Small intestine (tissue), 7 donors: ENCODE data around the gene PNLIPRP1. TPM values are rescaled to one million over a fixed set of nuclear protein-coding genes. Genes with fewer than 3 reads are reported as not detected.

ENCODE experiments used
- DNase-seq, 2 donors: peaks; one replicate each; pipeline versions ENCODE4 v3.0.0 to v3.0.0-alpha.2; 2013
- FAIRE-seq: peaks from 2 replicates; lab custom pipeline; 2012; peaks lifted over from hg19 to GRCh38; lab: Jason Lieb, UNC
- H3K27ac ChIP-seq, 3 donors: one replicate each; pipeline ENCODE4 v1.5.1; 2013; ENCODE audit warnings: low read length in 2 of 3, mild to moderate bottlenecking in 2 of 3, control low read depth in 1 of 3, inconsistent platforms in 1 of 3, low read depth in 1 of 3, moderate library complexity in 1 of 3
- H3K27me3 ChIP-seq, 3 donors: one replicate each; pipeline ENCODE4 v1.6.1; 2013; ENCODE audit warnings: low read length in 3 of 3, inconsistent platforms in 1 of 3; ENCODE audit not compliant: control insufficient read depth in 3 of 3, insufficient read depth in 3 of 3
- H3K36me3 ChIP-seq, 3 donors: one replicate each; pipeline ENCODE4 v1.6.1; 2013; ENCODE audit warnings: low read length in 3 of 3, inconsistent platforms in 1 of 3, low read depth in 1 of 3, mild to moderate bottlenecking in 1 of 3, moderate library complexity in 1 of 3; ENCODE audit not compliant: control insufficient read depth in 3 of 3, insufficient read depth in 2 of 3
- H3K4me1 ChIP-seq, 3 donors: one replicate each; pipeline ENCODE4 v1.6.1; 2013; ENCODE audit warnings: low read length in 2 of 3, inconsistent platforms in 1 of 3, low read depth in 1 of 3, mild to moderate bottlenecking in 1 of 3, moderate library complexity in 1 of 3; ENCODE audit not compliant: control insufficient read depth in 3 of 3, insufficient read depth in 2 of 3
- H3K4me3 ChIP-seq, 3 donors: one replicate each; pipeline ENCODE4 v1.5.1; 2013; ENCODE audit warnings: low read length in 3 of 3, control low read depth in 1 of 3, inconsistent platforms in 1 of 3, low read depth in 1 of 3, mild to moderate bottlenecking in 1 of 3, moderate library complexity in 1 of 3
- H3K9me3 ChIP-seq, 2 donors: one replicate each; pipeline ENCODE4 v1.6.1; 2013; ENCODE audit warnings: low read depth in 1 of 2, low read length in 1 of 2; ENCODE audit not compliant: control insufficient read depth in 2 of 2, insufficient read depth in 1 of 2
- WGBS, 3 donors: extraction: QIAGEN DNeasy Blood & Tissue Kit; methylation state at CpG; one replicate each; pipeline ENCODE4 v1.1.7; 2013; 5-methylcytosine and 5-hydroxymethylcytosine counted together
- polyA plus RNA-seq, 4 donors: library from polyadenylated mRNA; stranded (reverse) in 3 of 4; unstranded in 1 of 4; fragments of 200-250 nt in 3 of 4; fragments of 120-200 nt in 1 of 4; gene quantifications; one replicate each; pipeline versions ENCODE4 v1.2.1 to v1.2.3, GENCODE V29; 2013
- donor health status: healthy with polysubstance abuse.
- donor health status: control.
- donor health status: control.
- donor health status: Bipolar disorder and iron deficiency.
- donor health status: healthy.

The PNLIPRP1 gene
- polyA plus RNA-seq, 4 donors: 0.16 to 4.5 (median 1.5) TPM

GRCh38 chr10:116629340-116629739 is 38.6 kb downstream of the PNLIPRP1 start:
- no peak for DNase-seq
- H3K4me3 ChIP-seq: no peak overlapping the region
- FAIRE-seq: no peak

GRCh38 chr10:116630020-116630419 is 39.3 kb downstream of the PNLIPRP1 start:
- peaks cover 0 to 12% (median 11%) of the 10 kb centered on the region in 3 donors for H3K36me3 ChIP-seq
- 73 to 89% (median 88%) methylated on average over 2 of the region's 2 CpGs for WGBS, 3 donors
- H3K27ac ChIP-seq: no peak overlapping the region
- DNase-seq (no peak), FAIRE-seq (no peak)
- no peaks in the 10 kb centered on the region for H3K9me3 ChIP-seq
- peaks cover 0 to 2% (median 0%) of the 10 kb centered on the region in 3 donors for H3K27me3 ChIP-seq
- H3K4me1 ChIP-seq: no peaks in the 10 kb centered on the region
- H3K4me3 ChIP-seq: no peak overlapping the region

More at GRCh38 chr10:116629340-116629739, 38.6 kb downstream of the PNLIPRP1 start:
- WGBS, 3 donors: 81 to 91% (median 86%) methylated on average over 4 of the region's 4 CpGs
- Histone ChIP-seq H3K9me3 (no peaks in the 10 kb centered on the region), H3K36me3 (peaks cover 0 to 12% (median 11%) of the 10 kb centered on the region in 3 donors), H3K27ac (no peak overlapping the region), H3K27me3 (peaks cover 0 to 2% (median 0%) of the 10 kb centered on the region in 3 donors), H3K4me1 (no peaks in the 10 kb centered on the region)

GRCh38 chr10:116631871-116632295 is 41.1 kb downstream of the PNLIPRP1 start:
- Histone ChIP-seq H3K4me3 (no peak overlapping the region), H3K27me3 (no peaks in the 10 kb centered on the region), H3K36me3 (peaks cover 0 to 9% (median 9%) of the 10 kb centered on the region in 3 donors), H3K27ac (no peak overlapping the region), H3K4me1 (no peaks in the 10 kb centered on the region), H3K9me3 (no peaks in the 10 kb centered on the region)
- 88 to 93% (median 92%) methylated on average over 6 of the region's 6 CpGs for WGBS, 3 donors
- FAIRE-seq (no peak), DNase-seq (no peak)

GRCh38 chr10:116632596-116633215 is 41.9 kb downstream of the PNLIPRP1 start:
- H3K27me3 ChIP-seq: no peaks in the 10 kb centered on the region
- peaks cover 0 to 9% (median 7%) of the 10 kb centered on the region in 3 donors for H3K36me3 ChIP-seq
- no peak overlapping the region for H3K27ac ChIP-seq
- DNase-seq (no peak), FAIRE-seq (no peak)
- H3K9me3 ChIP-seq: no peaks in the 10 kb centered on the region
- 87 to 93% (median 90%) methylated on average over 17 of the region's 17 CpGs for WGBS, 3 donors
- no peak overlapping the region for H3K4me3 ChIP-seq
- H3K4me1 ChIP-seq: no peaks in the 10 kb centered on the region

GRCh38 chr10:116633216-116633600 is 42.4 kb downstream of the PNLIPRP1 start:
- no peak for DNase-seq
- Histone ChIP-seq H3K9me3 (no peaks in the 10 kb centered on the region), H3K27ac (no peak overlapping the region), H3K4me1 (no peaks in the 10 kb centered on the region), H3K4me3 (no peak overlapping the region), H3K36me3 (peaks cover 0 to 10% (median 9%) of the 10 kb centered on the region in 3 donors), H3K27me3 (no peaks in the 10 kb centered on the region)
- WGBS, 3 donors: 87 to 97% (median 95%) methylated on average over 8 of the region's 8 CpGs
- FAIRE-seq: no peak

GRCh38 chr10:116634126-116634975 is 43.6 kb downstream of the PNLIPRP1 start:
- FAIRE-seq (no peak), DNase-seq (no peak)
- no peaks in the 10 kb centered on the region for H3K4me1 ChIP-seq
- H3K9me3 ChIP-seq: no peaks in the 10 kb centered on the region
- no peaks in the 10 kb centered on the region for H3K27me3 ChIP-seq
- H3K36me3 ChIP-seq: peaks cover 0 to 11% (median 9%) of the 10 kb centered on the region in 3 donors
- 84 to 87% (median 85%) methylated on average over 11 of the region's 11 CpGs for WGBS, 3 donors
- H3K27ac ChIP-seq: no peak overlapping the region
- H3K4me3 ChIP-seq: no peak overlapping the region

- no peak overlapping the region for H3K27ac ChIP-seq
- no peaks in the 10 kb centered on the region for H3K4me1 ChIP-seq
- H3K36me3 ChIP-seq: peaks cover 0 to 9% (median 5%) of the 10 kb centered on the region in 3 donors
- H3K27me3 ChIP-seq: no peaks in the 10 kb centered on the region
- no peaks in the 10 kb centered on the region for H3K9me3 ChIP-seq
- DNase-seq (no peak), FAIRE-seq (no peak)
- H3K4me3 ChIP-seq: no peak overlapping the region
Measured at GRCh38 chr10:116636385-116636784, 45.6 kb downstream of the PNLIPRP1 start.

- Histone ChIP-seq H3K4me3 (no peak overlapping the region), H3K36me3 (peaks cover 0 to 6% (median 5%) of the 10 kb centered on the region in 3 donors), H3K9me3 (no peaks in the 10 kb centered on the region), H3K27me3 (no peaks in the 10 kb centered on the region), H3K4me1 (no peaks in the 10 kb centered on the region), H3K27ac (no peak overlapping the region)
- 54 to 60% (median 56%) methylated on average over 2 of the region's 2 CpGs for WGBS, 3 donors
- FAIRE-seq (no peak), DNase-seq (no peak)
Measured at GRCh38 chr10:116636976-116637375, 46.2 kb downstream of the PNLIPRP1 start.
